ENCODE data around the gene PITPNM3.

Gene PITPNM3

GRCh38 chr17:6420173-6420641 lies 136.1 kb downstream of the PITPNM3 start:
- DNase-seq = no peak

DNA sequence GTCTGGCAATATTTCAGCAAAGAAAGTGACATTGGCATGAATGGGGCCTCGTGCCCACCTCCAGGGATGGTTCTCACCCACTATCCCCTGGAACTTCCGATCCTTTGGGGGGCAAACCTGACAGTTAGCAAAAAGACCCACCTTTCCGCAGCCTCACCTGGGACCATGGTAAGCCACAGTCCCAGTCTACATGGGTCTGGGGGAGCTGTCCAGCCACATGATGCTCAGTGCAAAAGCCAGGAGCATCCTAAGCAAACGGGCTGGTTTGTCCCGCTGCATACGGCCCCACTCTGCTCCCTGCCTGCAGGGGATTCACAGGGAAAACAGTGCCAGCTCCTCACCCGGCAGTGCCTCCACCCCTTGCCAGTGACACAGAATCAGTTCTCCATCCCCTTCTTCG lies 140.7 kb downstream of the PITPNM3 start:
- no peak for DNase-seq

DNA sequence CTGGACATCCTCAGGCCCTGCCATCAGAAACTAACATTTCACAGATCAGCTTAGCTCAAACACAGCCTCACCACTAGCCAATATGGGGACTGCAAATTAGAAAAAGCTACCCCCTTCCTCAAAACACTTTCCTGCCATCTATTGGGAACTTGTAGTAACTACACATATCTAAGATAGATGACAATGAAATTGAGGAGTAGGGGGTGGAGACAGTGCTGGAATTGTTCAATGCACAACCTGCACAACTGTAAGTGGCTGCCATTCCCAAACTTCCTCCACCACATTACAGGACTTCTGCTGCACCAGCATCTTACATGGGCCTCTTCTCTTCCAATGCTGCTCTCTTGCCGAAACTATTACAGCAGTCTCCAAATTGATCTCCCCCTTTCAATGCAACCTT lies 143.3 kb downstream of the PITPNM3 start:
- peak in 1 of 56 donors; percentile 3 for DNase-seq

DNA sequence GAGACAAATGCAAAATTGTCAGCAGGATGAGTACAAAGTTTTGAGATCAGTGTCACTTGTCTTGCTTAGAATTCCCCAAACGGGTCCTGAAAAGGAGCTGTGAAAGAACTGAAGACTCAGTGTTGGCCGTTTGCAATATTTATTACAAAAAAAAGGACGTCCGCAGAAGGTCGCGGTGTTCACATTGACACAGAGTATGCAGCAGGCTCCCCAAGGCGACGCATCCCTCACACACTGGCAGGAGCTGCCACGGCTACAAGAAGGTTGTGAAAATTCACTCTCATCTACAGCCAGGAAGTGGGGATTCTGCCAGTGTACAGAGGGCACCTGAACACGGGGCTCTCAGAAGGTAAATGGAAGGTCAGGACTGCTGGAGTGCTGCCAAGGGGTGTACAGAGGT lies 147.6 kb downstream of the PITPNM3 start:
- no peak for DNase-seq

GRCh38 chr17:6408276-6408675 lies 148.1 kb downstream of the PITPNM3 start:
- DNase-seq = no peak

GRCh38 chr17:6402258-6402657 lies 154.1 kb downstream of the PITPNM3 start:
- DNase-seq = no peak
